ENCODE data around the gene VSTM2B. TPM values are rescaled to one million over a fixed set of nuclear protein-coding genes. Genes with fewer than 3 reads are reported as not detected.

The VSTM2B gene
- total and polyA plus RNA-seq, 2 of the 4 experiments (the other 2 are of a cell fraction) = not detected

GRCh38 chr19:29547361-29547960 is 21.7 kb downstream of the VSTM2B start:
- Histone ChIP-seq H2BK15ac (ENCODE audit: low read depth, low read length) (no peak overlapping the region), H2BK5ac (ENCODE audit: low read depth, low read length, poor library complexity, severe bottlenecking) (no peak overlapping the region), H3K4me1 (ENCODE audit: control insufficient read depth, insufficient read depth, low read length) (no peaks in the 10 kb centered on the region), H3K9me3 (ENCODE audit: control insufficient read depth, insufficient read depth, low read length) (no peaks in the 10 kb centered on the region), H3K56ac (ENCODE audit: extremely low read depth, insufficient read depth, low read length) (no peak overlapping the region), H3K79me1 (ENCODE audit: low read depth in 1 of 2, low read length in 2 of 2) (no peaks in the 10 kb centered on the region), H2AK5ac (ENCODE audit: low read depth, low read length) (no peak overlapping the region), H3K27me3 (ENCODE audit: control insufficient read depth, insufficient read depth, low read length) (no peaks in the 10 kb centered on the region), H3K4ac (ENCODE audit: low read depth, low read length) (no peak overlapping the region), H4K5ac (ENCODE audit: low read depth, low read length) (no peak overlapping the region), H3K36me3 (ENCODE audit: control insufficient read depth, insufficient read depth, low read length) (no peaks in the 10 kb centered on the region), H4K91ac (ENCODE audit: insufficient read depth, low read depth, low read length) (no peak overlapping the region), H2BK20ac (ENCODE audit: low read depth, low read length) (no peak overlapping the region), H3K4me3 (ENCODE audit: insufficient read depth, low read depth, low read length) (no peak overlapping the region), H3K18ac (ENCODE audit: low read depth, low read length) (no peak overlapping the region), H2AK9ac (replicated peaks; ENCODE audit: low read depth, low read length, poor library complexity) (no peak overlapping the region), H4K8ac (ENCODE audit: low read depth in 2 of 2, low read length in 2 of 2) (no peak overlapping the region), H3K27ac (ENCODE audit: insufficient read depth, low read length) (no peak overlapping the region), H3K9me1 (ENCODE audit: insufficient read depth, low read length) (no peaks in the 10 kb centered on the region), H2BK120ac (ENCODE audit: low read depth, low read length) (no peak overlapping the region), H3K9ac (ENCODE audit: low read depth, low read length) (no peak overlapping the region), H3K14ac (replicated peaks; ENCODE audit: low read depth, low read length) (no peak overlapping the region), H3K23ac (ENCODE audit: low read depth, low read length) (no peak overlapping the region), H4K20me1 (ENCODE audit: insufficient read depth, low read length) (no peaks in the 10 kb centered on the region), H2AFZ (replicated peaks; ENCODE audit: low read length, poor library complexity) (no peak overlapping the region), H3K4me2 (ENCODE audit: low read depth, low read length) (no peak overlapping the region)
- BruUV-seq (replicated peaks) = no TSS peak
- ChIA-PET POLR2A (ENCODE audit: unreplicated experiment) (no interaction called here), CTCF (no interaction called here)
- in situ Hi-C loops (cut with MboI; ENCODE audit: low sequenced_read_pairs) (no loop called here), intact Hi-C loops (cut with micrococcal nuclease) (no loop called here), dilution Hi-C loops (cut with HindIII; ENCODE audit: low sequenced_read_pairs, unreplicated experiment) (no loop called here)
- TF ChIP-seq, protein P1, sequence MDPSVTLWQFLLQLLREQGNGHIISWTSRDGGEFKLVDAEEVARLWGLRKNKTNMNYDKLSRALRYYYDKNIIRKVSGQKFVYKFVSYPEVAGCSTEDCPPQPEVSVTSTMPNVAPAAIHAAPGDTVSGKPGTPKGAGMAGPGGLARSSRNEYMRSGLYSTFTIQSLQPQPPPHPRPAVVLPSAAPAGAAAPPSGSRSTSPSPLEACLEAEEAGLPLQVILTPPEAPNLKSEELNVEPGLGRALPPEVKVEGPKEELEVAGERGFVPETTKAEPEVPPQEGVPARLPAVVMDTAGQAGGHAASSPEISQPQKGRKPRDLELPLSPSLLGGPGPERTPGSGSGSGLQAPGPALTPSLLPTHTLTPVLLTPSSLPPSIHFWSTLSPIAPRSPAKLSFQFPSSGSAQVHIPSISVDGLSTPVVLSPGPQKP (IDR thresholded peaks at IDR 0.05; ENCODE audit: borderline replicate concordance, low read depth, low read length) = no peak
- TF ChIP-seq RAD21 (IDR thresholded peaks at IDR 0.05; ENCODE audit: low read length) (no peak), MAFK (IDR thresholded peaks at IDR 0.05; ENCODE audit: low read depth, low read length) (no peak), RCOR1 (IDR thresholded peaks at IDR 0.05; ENCODE audit: insufficient replicate concordance, low read length) (no peak), BHLHE40 (IDR thresholded peaks at IDR 0.05; ENCODE audit: low read depth, low read length) (no peak), SMC3 (IDR thresholded peaks at IDR 0.05; ENCODE audit: low read depth, low read length) (no peak), USF2 (IDR thresholded peaks at IDR 0.05; ENCODE audit: low read depth, low read length) (no peak), CHD1 (IDR thresholded peaks at IDR 0.05; ENCODE audit: low read depth, low read length) (no peak), MXI1 (IDR thresholded peaks at IDR 0.05; ENCODE audit: borderline replicate concordance, low read depth, low read length) (no peak), FOS (IDR thresholded peaks at IDR 0.05; ENCODE audit: low read depth, low read length) (no peak), NFE2L2 (IDR thresholded peaks at IDR 0.05; ENCODE audit: low read depth, low read length) (no peak), MAZ (IDR thresholded peaks at IDR 0.05; ENCODE audit: borderline replicate concordance, low read depth, low read length) (no peak), RFX5 (IDR thresholded peaks at IDR 0.05; ENCODE audit: low read depth, low read length) (no peak), POLR2A (IDR thresholded peaks at IDR 0.05; ENCODE audit: low read depth, low read length) (no peak), CEBPB (IDR thresholded peaks at IDR 0.05; ENCODE audit: low read depth, low read length) (no peak), CTCF (conservative IDR thresholded peaks at IDR 0.05; ENCODE audit: low read depth, low read length) (no peak)
- no peak for ATAC-seq (ENCODE audit: low read depth)
- no CpG with 5 or more reads among the region's 7 CpGs for WGBS, 2 experiments (ENCODE audit: extremely low coverage in 2 of 2, insufficient read length in 1 of 2)
- no peak for DNase-seq

Measured in IMR-90 (cell line).